H9 (cell line): ENCODE results near the gene CSAD. TPM values are rescaled to one million over a fixed set of nuclear protein-coding genes. Genes with fewer than 3 reads are reported as not detected.
A peak's percentile ranks its signal among the peaks of the same experiment; 100 is the strongest.

ENCODE experiments used
- DNase-seq: peaks from one replicate; pipeline ENCODE4 v3.0.0-alpha.2; 2017
- H2AFZ ChIP-seq: one replicate; pipeline ENCODE4 v1.6.1; 2013; ENCODE audit warnings: mild to moderate bottlenecking, low read length, control low read depth, moderate library complexity
- H2AK5ac ChIP-seq: 2 replicates; pipeline ENCODE4 v1.6.1; 2013; ENCODE audit warnings: low read length, control low read depth, mixed read lengths; ENCODE audit not compliant: insufficient read length
- H2BK120ac ChIP-seq: one replicate; pipeline ENCODE4 v1.6.1; 2013; ENCODE audit warnings: low read depth, mild to moderate bottlenecking, low read length, control low read depth, inconsistent platforms; ENCODE audit not compliant: poor library complexity, severe bottlenecking
- H2BK12ac ChIP-seq: 2 replicates; pipeline ENCODE4 v1.6.1; 2013; ENCODE audit warnings: low read length, control low read depth, mixed read lengths, low read depth; ENCODE audit not compliant: insufficient read length
- H2BK15ac ChIP-seq: 2 replicates; pipeline ENCODE4 v1.6.1; 2013; ENCODE audit warnings: low read depth, low read length, control low read depth
- H2BK20ac ChIP-seq: one replicate; pipeline ENCODE4 v1.6.1; 2013; ENCODE audit warnings: low read depth, mild to moderate bottlenecking, low read length, control low read depth, inconsistent platforms; ENCODE audit not compliant: poor library complexity, severe bottlenecking
- H2BK5ac ChIP-seq: 2 replicates; pipeline ENCODE4 v1.6.1; 2013; ENCODE audit warnings: low read length, control low read depth, mixed read lengths; ENCODE audit not compliant: insufficient read length
- H3K14ac ChIP-seq: 2 replicates; pipeline ENCODE4 v1.6.1; 2013; ENCODE audit warnings: low read length, control low read depth; ENCODE audit not compliant: insufficient read depth
- H3K18ac ChIP-seq: 2 replicates; pipeline ENCODE4 v1.6.1; 2013; ENCODE audit warnings: low read depth, mild to moderate bottlenecking, mixed read lengths, low read length, control low read depth; ENCODE audit not compliant: insufficient read length
- H3K23ac ChIP-seq: 2 replicates; pipeline ENCODE4 v1.6.1; 2013; ENCODE audit warnings: low read length, control low read depth, mixed read lengths, low read depth; ENCODE audit not compliant: insufficient read length
- H3K23me2 ChIP-seq: 2 replicates; pipeline ENCODE4 v1.6.1; 2013; ENCODE audit warnings: low read depth, mild to moderate bottlenecking, mixed read lengths, low read length, control low read depth; ENCODE audit not compliant: insufficient read length, poor library complexity, severe bottlenecking
- H3K27ac ChIP-seq: 2 replicates; pipeline ENCODE4 v1.5.1; 2013; ENCODE audit warnings: low read length, control low read depth, mixed read lengths, low read depth; ENCODE audit not compliant: insufficient read length
- H3K27me3 ChIP-seq: 2 replicates; pipeline ENCODE4 v1.6.1; 2013; ENCODE audit warnings: low read length, control low read depth, inconsistent platforms; ENCODE audit not compliant: insufficient read depth
- H3K4ac ChIP-seq: 2 replicates; pipeline ENCODE4 v1.6.1; 2013; ENCODE audit warnings: low read depth, mild to moderate bottlenecking, control low read depth, inconsistent platforms, low read length, moderate library complexity
- H3K4me1 ChIP-seq: 2 replicates; pipeline ENCODE4 v1.6.1; 2013; ENCODE audit warnings: low read length, control low read depth, inconsistent platforms; ENCODE audit not compliant: insufficient read depth
- H3K4me2 ChIP-seq: 2 replicates; pipeline ENCODE4 v1.6.1; 2013; ENCODE audit warnings: low read length, control low read depth, mixed read lengths; ENCODE audit not compliant: insufficient read length, insufficient read depth
- H3K56ac ChIP-seq: 2 replicates; pipeline ENCODE4 v1.6.1; 2013; ENCODE audit warnings: low read depth, mild to moderate bottlenecking, mixed read lengths, low read length, control low read depth; ENCODE audit not compliant: insufficient read length
- H3K79me1 ChIP-seq: 2 replicates; pipeline ENCODE4 v1.6.1; 2013; ENCODE audit warnings: low read depth, mild to moderate bottlenecking, moderate library complexity, low read length, control low read depth, inconsistent platforms; ENCODE audit not compliant: insufficient read depth, poor library complexity, severe bottlenecking
- H3K79me2 ChIP-seq: 2 replicates; pipeline ENCODE4 v1.6.1; 2013; ENCODE audit warnings: low read length, control low read depth, inconsistent platforms; ENCODE audit not compliant: insufficient read depth
- H3K9ac ChIP-seq: 2 replicates; pipeline ENCODE4 v1.6.1; 2013; ENCODE audit warnings: low read length, control low read depth, mixed read lengths; ENCODE audit not compliant: insufficient read length; ENCODE audit errors: extremely low read depth
- H3K9me3 ChIP-seq: one replicate; pipeline ENCODE4 v1.6.1; 2013; ENCODE audit warnings: low read depth, low read length, inconsistent platforms; ENCODE audit not compliant: control insufficient read depth
- H3T11ph ChIP-seq: one replicate; pipeline ENCODE4 v1.6.1; 2013; ENCODE audit warnings: mild to moderate bottlenecking, low read length, control low read depth, inconsistent platforms
- H4K20me1 ChIP-seq: one replicate; pipeline ENCODE4 v1.6.1; 2013; ENCODE audit not compliant: control insufficient read depth, insufficient read length, insufficient read depth
- H4K5ac ChIP-seq: 2 replicates; pipeline ENCODE4 v1.6.1; 2013; ENCODE audit warnings: low read depth, mild to moderate bottlenecking, mixed read lengths, low read length, control low read depth; ENCODE audit not compliant: insufficient read length
- H4K8ac ChIP-seq: replicated peaks from 2 replicates; pipeline ENCODE4 v1.6.1; 2013; ENCODE audit warnings: low read length, control low read depth, mixed read lengths, low read depth; ENCODE audit not compliant: insufficient read length
- H4K91ac ChIP-seq: 2 replicates; pipeline ENCODE4 v1.6.1; 2013; ENCODE audit warnings: low read depth, mild to moderate bottlenecking, moderate library complexity, mixed read lengths, low read length, control low read depth; ENCODE audit not compliant: insufficient read length
- H3K27ac Mint-ChIP-seq, 3 experiments: 2 replicates in 2 of 3; 3 replicates in 1 of 3; pipeline ENCODE4 v1.8.0; 2020 to 2021; ENCODE audit warnings: mixed read lengths in 3 of 3, mild to moderate bottlenecking in 1 of 3, moderate library complexity in 1 of 3
- H3K27me3 Mint-ChIP-seq: 2 replicates; pipeline ENCODE4 v1.8.0; 2021; ENCODE audit warnings: low read depth, mild to moderate bottlenecking, moderate library complexity, mixed read lengths
- H3K36me3 Mint-ChIP-seq, 3 experiments: 2 replicates in 2 of 3; 3 replicates in 1 of 3; pipeline ENCODE4 v1.8.0; 2020 to 2021; ENCODE audit warnings: low read depth in 3 of 3, mixed read lengths in 3 of 3; ENCODE audit not compliant: insufficient read depth in 1 of 3
- H3K4me1 Mint-ChIP-seq, 2 experiments: 2 replicates each; pipeline ENCODE4 v1.8.0; 2020; ENCODE audit warnings: mixed read lengths in 2 of 2
- H3K4me3 Mint-ChIP-seq, 2 experiments: 2 replicates in 1 of 2; 3 replicates in 1 of 2; pipeline ENCODE4 v1.8.0; 2020 to 2021; ENCODE audit warnings: mild to moderate bottlenecking in 2 of 2, mixed read lengths in 2 of 2, moderate library complexity in 1 of 2
- H3K9me3 Mint-ChIP-seq, 2 experiments: 2 replicates in 1 of 2; 3 replicates in 1 of 2; pipeline ENCODE4 v1.8.0; 2020; ENCODE audit warnings: mild to moderate bottlenecking in 2 of 2, mixed read lengths in 2 of 2, moderate library complexity in 1 of 2
- WGBS: extraction: QIAGEN DNeasy Blood & Tissue Kit; methylation state at CpG from one replicate; pipeline ENCODE4 v1.1.7; 2013; ENCODE audit warnings: missing lambda C conversion rate, low lambda C conversion rate, mixed read lengths; ENCODE audit not compliant: insufficient read length; ENCODE audit errors: extremely low coverage; 5-methylcytosine and 5-hydroxymethylcytosine counted together
- total RNA-seq: library from RNA; stranded (reverse); gene quantifications from 2 replicates; pipeline ENCODE4 v1.2.1, GENCODE V29; 2021
- TF ChIP-seq, protein P1 (sequence below): fragments of 200-600 bp; sonication (generic); conservative IDR thresholded peaks from 3 replicates; pipeline ENCODE4 v1.8.0; 2021; ENCODE audit warnings: antibody characterized with exemption, mild to moderate bottlenecking

The CSAD gene
- total RNA-seq, 1 experiment from 2014 or later, result 7.4 TPM

DNA sequence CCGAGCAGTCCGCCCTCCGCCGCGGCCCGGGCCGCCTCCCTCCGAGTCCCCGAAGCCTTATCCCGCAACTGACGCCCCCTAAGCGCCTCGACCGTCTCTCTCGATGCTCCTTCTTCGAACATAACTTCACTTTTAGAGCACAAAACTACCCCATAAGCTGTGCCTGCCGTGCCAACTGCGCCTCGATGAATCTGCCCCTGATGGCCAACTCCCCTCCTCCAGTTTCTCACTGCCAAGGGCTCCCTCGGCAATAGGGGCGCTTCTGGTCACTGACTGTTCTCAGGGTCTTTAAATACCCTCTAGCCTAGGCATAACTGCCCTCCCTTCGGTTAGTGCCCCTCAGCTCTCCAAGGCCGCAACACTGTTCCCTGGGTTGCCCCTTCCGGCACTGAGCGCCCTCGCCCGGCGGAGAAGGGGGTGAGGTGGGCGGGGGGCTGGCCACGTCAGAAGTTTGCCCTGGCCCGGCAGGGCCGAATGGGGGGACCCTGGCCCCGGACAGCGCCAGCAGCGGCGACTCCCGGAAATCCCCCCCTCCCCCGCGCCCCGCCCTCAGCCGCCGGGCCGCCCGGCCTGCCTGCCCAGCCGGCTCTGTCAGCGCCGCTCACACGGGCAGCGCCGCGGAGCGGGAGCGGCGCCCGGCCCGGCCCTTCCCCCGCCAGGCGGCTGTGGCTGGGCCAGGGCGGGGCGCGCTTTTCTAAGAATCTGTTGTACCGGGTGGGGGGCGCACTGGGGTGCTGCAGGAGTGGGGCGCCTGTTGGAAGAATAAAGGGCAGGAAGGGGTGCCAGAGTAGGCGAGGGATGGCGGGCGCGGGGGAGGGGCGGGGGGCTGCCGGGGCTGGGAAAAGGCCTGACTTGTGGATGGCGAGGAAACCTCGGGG is 40.7 kb upstream of the CSAD start:
- Mint-ChIP-seq H3K9me3 (no peaks in the 10 kb centered on the region; a peak in 1 of 5 replicates), H3K27ac (peak overlapping the region; percentile 83 to 99 (median 93)), H3K36me3 (peaks cover 0 to 4% (median 3%) of the 10 kb centered on the region in 3 experiments; a peak in 1 of 7 replicates), H3K27me3 (peaks cover 17% of the 10 kb centered on the region), H3K4me3 (peak overlapping the region; percentile 86 to 94), H3K4me1 (peaks cover 72 to 73% of the 10 kb centered on the region in 2 experiments)
- Histone ChIP-seq H3K79me1 (no peaks in the 10 kb centered on the region), H3K23me2 (peaks cover 22% of the 10 kb centered on the region), H2BK20ac (no peak overlapping the region), H2BK5ac (no peak overlapping the region), H3T11ph (no peak overlapping the region), H3K9ac (no peak overlapping the region), H4K20me1 (no peaks in the 10 kb centered on the region), H2BK12ac (no peak overlapping the region), H3K27ac (no peak overlapping the region), H3K4me1 (peaks cover 30% of the 10 kb centered on the region; the same call in 1 of the 2 replicates), H3K14ac (no peak overlapping the region), H3K9me3 (no peaks in the 10 kb centered on the region), H3K79me2 (peaks cover 4% of the 10 kb centered on the region; the same call in 1 of the 2 replicates), H3K4me2 (peak overlapping the region; percentile 99), H3K27me3 (peaks cover 3% of the 10 kb centered on the region; the same call in 1 of the 2 replicates), H2AK5ac (no peak overlapping the region), H3K56ac (no peak overlapping the region), H3K18ac (no peak overlapping the region), H4K91ac (no peak overlapping the region), H3K4ac (no peak overlapping the region), H4K5ac (no peak overlapping the region), H4K8ac (no peak overlapping the region), H3K23ac (no peak overlapping the region), H2BK120ac (no peak overlapping the region), H2AFZ (no peak overlapping the region), H2BK15ac (no peak overlapping the region)
- WGBS, result no CpG with 5 or more reads among the region's 72 CpGs
- TF ChIP-seq, protein P1, sequence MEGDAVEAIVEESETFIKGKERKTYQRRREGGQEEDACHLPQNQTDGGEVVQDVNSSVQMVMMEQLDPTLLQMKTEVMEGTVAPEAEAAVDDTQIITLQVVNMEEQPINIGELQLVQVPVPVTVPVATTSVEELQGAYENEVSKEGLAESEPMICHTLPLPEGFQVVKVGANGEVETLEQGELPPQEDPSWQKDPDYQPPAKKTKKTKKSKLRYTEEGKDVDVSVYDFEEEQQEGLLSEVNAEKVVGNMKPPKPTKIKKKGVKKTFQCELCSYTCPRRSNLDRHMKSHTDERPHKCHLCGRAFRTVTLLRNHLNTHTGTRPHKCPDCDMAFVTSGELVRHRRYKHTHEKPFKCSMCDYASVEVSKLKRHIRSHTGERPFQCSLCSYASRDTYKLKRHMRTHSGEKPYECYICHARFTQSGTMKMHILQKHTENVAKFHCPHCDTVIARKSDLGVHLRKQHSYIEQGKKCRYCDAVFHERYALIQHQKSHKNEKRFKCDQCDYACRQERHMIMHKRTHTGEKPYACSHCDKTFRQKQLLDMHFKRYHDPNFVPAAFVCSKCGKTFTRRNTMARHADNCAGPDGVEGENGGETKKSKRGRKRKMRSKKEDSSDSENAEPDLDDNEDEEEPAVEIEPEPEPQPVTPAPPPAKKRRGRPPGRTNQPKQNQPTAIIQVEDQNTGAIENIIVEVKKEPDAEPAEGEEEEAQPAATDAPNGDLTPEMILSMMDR, result peak; percentile 43; the same call in 1 of the 3 replicates
- DNase-seq, result peak; percentile 93
